HL-60 (cell line): ENCODE measurements around the gene RASAL2.

ENCODE experiments used
- DNase-seq, 2 experiments: peaks; one replicate each; pipeline ENCODE4 v3.0.0-alpha.2; 2010 to 2020; ENCODE audit warnings: low read depth in 1 of 2, low spot score in 1 of 2
- H3K27ac ChIP-seq: fragments of 250-450 bp; sonication (Bioruptor Pico); replicated peaks from 2 replicates; pipeline ENCODE4 v1.5.1; 2020; ENCODE audit warnings: mild to moderate bottlenecking, moderate library complexity
- H3K27me3 ChIP-seq: fragments of 250-450 bp; sonication (Bioruptor Pico); 2 replicates; pipeline ENCODE4 v1.5.1; 2021; ENCODE audit warnings: mild to moderate bottlenecking, moderate library complexity; ENCODE audit not compliant: insufficient read depth, poor library complexity, severe bottlenecking
- H3K4me3 ChIP-seq: replicated peaks from 2 replicates; pipeline ENCODE4 v1.5.1; 2011; ENCODE audit warnings: mild to moderate bottlenecking, control low read depth, low read length; ENCODE audit not compliant: insufficient read depth
- GABPA ChIP-seq: IDR thresholded peaks from 2 replicates; pipeline ENCODE4 v1.6.1; 2012; ENCODE audit warnings: low read depth
- POLR2AphosphoS5 ChIP-seq: IDR thresholded peaks from 2 replicates; pipeline ENCODE4 v1.6.1; 2012; ENCODE audit warnings: low read depth
- SPI1 ChIP-seq: IDR thresholded peaks from 2 replicates; pipeline ENCODE4 v1.6.1; 2012; ENCODE audit warnings: low read depth, mild to moderate bottlenecking, borderline replicate concordance
- TF ChIP-seq, protein P1 (sequence below): IDR thresholded peaks from one replicate; pipeline ENCODE4 v1.5.1; 2011; ENCODE audit warnings: low read length, control low read depth, inconsistent platforms; ENCODE audit not compliant: insufficient read depth
- TF ChIP-seq, protein P2 (sequence below): IDR thresholded peaks from 2 replicates; pipeline ENCODE4 v1.6.1; 2012; ENCODE audit warnings: low read depth; ENCODE audit not compliant: insufficient replicate concordance

The RASAL2 gene

DNA sequence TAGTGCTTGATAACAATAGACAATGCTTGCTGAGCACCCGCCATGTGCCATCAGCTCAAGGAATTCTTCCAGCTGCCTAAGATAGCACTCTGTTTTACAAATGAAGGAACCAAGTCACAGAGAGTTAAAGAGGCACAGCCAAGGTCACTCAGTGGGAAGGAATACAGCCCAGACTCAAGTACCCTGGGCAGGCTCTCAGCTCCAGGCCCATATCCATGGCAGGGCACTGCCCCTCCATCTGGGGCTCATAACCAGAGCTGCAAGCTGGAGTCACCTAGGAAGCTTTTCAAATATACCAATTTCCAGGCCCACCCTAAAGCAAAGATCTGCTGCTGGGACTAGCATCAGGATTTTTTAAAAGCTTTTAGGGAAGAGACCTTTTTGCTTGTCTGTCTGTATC, 401.3 kb downstream of the RASAL2 start:
- TF ChIP-seq POLR2AphosphoS5: no peak
- no peak for TF ChIP-seq GABPA
- TF ChIP-seq, protein P1, sequence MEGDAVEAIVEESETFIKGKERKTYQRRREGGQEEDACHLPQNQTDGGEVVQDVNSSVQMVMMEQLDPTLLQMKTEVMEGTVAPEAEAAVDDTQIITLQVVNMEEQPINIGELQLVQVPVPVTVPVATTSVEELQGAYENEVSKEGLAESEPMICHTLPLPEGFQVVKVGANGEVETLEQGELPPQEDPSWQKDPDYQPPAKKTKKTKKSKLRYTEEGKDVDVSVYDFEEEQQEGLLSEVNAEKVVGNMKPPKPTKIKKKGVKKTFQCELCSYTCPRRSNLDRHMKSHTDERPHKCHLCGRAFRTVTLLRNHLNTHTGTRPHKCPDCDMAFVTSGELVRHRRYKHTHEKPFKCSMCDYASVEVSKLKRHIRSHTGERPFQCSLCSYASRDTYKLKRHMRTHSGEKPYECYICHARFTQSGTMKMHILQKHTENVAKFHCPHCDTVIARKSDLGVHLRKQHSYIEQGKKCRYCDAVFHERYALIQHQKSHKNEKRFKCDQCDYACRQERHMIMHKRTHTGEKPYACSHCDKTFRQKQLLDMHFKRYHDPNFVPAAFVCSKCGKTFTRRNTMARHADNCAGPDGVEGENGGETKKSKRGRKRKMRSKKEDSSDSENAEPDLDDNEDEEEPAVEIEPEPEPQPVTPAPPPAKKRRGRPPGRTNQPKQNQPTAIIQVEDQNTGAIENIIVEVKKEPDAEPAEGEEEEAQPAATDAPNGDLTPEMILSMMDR: no peak
- no peak for TF ChIP-seq SPI1
- TF ChIP-seq, protein P2, sequence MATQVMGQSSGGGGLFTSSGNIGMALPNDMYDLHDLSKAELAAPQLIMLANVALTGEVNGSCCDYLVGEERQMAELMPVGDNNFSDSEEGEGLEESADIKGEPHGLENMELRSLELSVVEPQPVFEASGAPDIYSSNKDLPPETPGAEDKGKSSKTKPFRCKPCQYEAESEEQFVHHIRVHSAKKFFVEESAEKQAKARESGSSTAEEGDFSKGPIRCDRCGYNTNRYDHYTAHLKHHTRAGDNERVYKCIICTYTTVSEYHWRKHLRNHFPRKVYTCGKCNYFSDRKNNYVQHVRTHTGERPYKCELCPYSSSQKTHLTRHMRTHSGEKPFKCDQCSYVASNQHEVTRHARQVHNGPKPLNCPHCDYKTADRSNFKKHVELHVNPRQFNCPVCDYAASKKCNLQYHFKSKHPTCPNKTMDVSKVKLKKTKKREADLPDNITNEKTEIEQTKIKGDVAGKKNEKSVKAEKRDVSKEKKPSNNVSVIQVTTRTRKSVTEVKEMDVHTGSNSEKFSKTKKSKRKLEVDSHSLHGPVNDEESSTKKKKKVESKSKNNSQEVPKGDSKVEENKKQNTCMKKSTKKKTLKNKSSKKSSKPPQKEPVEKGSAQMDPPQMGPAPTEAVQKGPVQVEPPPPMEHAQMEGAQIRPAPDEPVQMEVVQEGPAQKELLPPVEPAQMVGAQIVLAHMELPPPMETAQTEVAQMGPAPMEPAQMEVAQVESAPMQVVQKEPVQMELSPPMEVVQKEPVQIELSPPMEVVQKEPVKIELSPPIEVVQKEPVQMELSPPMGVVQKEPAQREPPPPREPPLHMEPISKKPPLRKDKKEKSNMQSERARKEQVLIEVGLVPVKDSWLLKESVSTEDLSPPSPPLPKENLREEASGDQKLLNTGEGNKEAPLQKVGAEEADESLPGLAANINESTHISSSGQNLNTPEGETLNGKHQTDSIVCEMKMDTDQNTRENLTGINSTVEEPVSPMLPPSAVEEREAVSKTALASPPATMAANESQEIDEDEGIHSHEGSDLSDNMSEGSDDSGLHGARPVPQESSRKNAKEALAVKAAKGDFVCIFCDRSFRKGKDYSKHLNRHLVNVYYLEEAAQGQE: no peak
- Histone ChIP-seq H3K27me3 (no peaks in the 10 kb centered on the region), H3K27ac (no peak overlapping the region), H3K4me3 (no peak overlapping the region)
- no peak for DNase-seq

DNA sequence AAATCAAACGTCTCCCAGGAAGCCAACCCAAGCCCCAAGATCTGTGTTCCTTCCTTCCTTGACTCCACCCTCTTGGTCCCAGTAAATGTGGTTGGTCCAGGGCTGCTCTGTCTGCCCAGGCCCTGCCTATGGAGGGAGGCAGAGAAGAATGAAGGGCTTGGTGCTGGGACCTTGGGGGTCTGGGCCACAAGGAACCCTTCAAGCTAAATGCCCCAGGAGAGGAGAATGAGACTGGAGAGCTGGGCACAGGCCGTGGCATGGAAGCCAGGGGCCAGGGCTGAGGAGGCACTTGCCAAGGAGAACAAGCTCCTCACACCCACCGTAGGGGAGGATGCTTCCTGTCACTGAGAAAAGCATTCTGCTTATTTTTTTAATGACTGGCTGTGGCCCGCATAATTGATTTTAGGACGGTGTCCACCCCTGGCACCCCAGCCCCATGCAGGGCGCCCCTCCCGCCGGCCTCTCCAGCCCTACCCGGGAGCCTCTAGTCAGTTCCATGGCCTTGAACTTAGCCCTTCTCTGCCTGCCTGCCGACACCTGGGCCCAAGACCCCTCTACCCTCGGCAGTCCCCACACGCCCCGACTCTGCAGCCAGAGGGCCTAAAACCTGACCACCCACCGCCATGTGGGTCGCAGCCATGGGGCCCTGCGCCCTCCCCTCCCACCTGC, 402.0 kb downstream of the RASAL2 start:
- TF ChIP-seq GABPA (no peak), SPI1 (no peak), POLR2AphosphoS5 (no peak)
- TF ChIP-seq, protein P1: no peak
- TF ChIP-seq, protein P2: no peak
- no peak for DNase-seq
- Histone ChIP-seq H3K27ac (no peak overlapping the region), H3K4me3 (no peak overlapping the region), H3K27me3 (no peaks in the 10 kb centered on the region)

DNA sequence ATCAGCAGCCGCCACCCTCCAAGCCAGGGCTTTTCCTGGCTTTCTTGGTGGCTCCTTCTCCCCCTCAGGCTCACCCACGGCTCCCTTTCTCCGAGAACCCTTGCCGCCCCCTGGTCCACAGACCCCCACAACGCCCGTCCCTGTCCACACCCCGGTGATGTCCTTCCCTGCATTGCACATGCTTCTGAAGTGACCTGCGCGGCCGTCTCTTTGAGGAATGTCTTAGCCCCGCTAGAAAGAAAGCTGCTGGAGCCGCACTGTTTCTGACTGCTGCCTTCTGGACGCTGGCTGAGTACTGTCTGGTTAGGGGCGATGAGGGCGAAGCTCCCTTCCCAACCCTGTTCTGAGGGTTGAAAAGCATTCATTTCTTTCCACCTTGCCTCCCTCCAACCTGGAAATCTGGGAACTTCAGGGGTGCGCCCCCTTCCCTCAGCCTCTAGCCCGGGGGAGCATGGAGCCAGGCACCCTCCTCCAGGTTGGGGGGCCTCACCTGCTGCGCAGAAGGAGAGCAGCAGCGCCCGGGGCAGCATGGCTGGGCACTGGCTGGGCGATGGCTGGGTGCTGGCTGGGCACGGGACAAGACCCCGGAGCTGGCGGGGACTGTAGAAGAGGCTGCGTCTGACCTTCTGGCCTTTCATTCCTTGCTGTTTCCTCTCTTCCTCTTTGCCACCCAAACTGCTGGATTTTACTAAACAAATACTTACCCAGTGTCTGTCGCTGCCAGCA, 402.7 kb downstream of the RASAL2 start, which contains the start of gene CLEC20A:
Gene CLEC20A, minus strand, starts transcription at position 555 of the 726 bp plus-strand sequence. Its CDS starts 25 bp downstream, at position 530.
- H3K4me3 ChIP-seq: no peak within 1 kb of the TSS
- no peak within 1 kb of the TSS for H3K27ac ChIP-seq
- DNase-seq: no peak
- no peaks in the 10 kb centered on the region for H3K27me3 ChIP-seq
- no peak for TF ChIP-seq SPI1
- TF ChIP-seq GABPA: no peak
- TF ChIP-seq, protein P1: no peak
- TF ChIP-seq, protein P2: no peak
- no peak for TF ChIP-seq POLR2AphosphoS5
